GM21723 (cell line): ENCODE results near the gene RFXAP.
A peak's percentile ranks its signal among the peaks of the same experiment; 100 is the strongest.
"Not testable (repeated sequence)": the region's sequence is repeated elsewhere in the genome, so short reads cannot be mapped to it uniquely, and the experiment has no call there.

Experiments
- ATAC-seq: cut with Tn5 transposase; IDR thresholded peaks from one replicate; pipeline ENCODE4 v1.9.1; 2021; ENCODE audit warnings: mild to moderate bottlenecking, moderate library complexity; ENCODE audit not compliant: unreplicated experiment

Gene RFXAP

GRCh38 chr13:36818804-36819738 is at the start of gene RFXAP:
Gene RFXAP, plus strand, starts transcription at chr13:36819222. Its CDS starts 136 bp downstream, at chr13:36819358.
- ATAC-seq, result peak; percentile 80

- no peak for ATAC-seq
These were observed 49.5 kb upstream of the RFXAP start for GRCh38 chr13:36769545-36769944.

GRCh38 chr13:36770741-36771140 is 48.3 kb upstream of the RFXAP start:
- no peak for ATAC-seq

GRCh38 chr13:36772853-36773252 is 46.2 kb upstream of the RFXAP start:
- no peak for ATAC-seq

GRCh38 chr13:36774931-36775330 is 44.1 kb upstream of the RFXAP start:
- no peak for ATAC-seq

- ATAC-seq, result no peak
These were observed 42.8 kb upstream of the RFXAP start for GRCh38 chr13:36776175-36776574.

GRCh38 chr13:36778083-36778671 is 40.8 kb upstream of the RFXAP start:
- peak; percentile 76 for ATAC-seq

GRCh38 chr13:36783890-36784289 is 35.1 kb upstream of the RFXAP start:
- ATAC-seq, result no peak

GRCh38 chr13:36786175-36786574 is 32.8 kb upstream of the RFXAP start:
- not testable (repeated sequence) for ATAC-seq

- no peak for ATAC-seq
These were observed 31.8 kb upstream of the RFXAP start for GRCh38 chr13:36787181-36787580.

GRCh38 chr13:36788276-36788675 is 30.7 kb upstream of the RFXAP start:
- ATAC-seq, result no peak

GRCh38 chr13:36789061-36789460 is 30.0 kb upstream of the RFXAP start:
- ATAC-seq, result no peak

- ATAC-seq, result no peak
These were observed 29.3 kb upstream of the RFXAP start for GRCh38 chr13:36789730-36790129.

- no peak for ATAC-seq
These were observed 24.3 kb upstream of the RFXAP start for GRCh38 chr13:36794706-36795105.

- ATAC-seq, result no peak
These were observed 23.6 kb upstream of the RFXAP start for GRCh38 chr13:36795463-36795862.

GRCh38 chr13:36796052-36796451 is 23.0 kb upstream of the RFXAP start:
- ATAC-seq, result no peak

GRCh38 chr13:36801035-36801434 is 18.0 kb upstream of the RFXAP start:
- ATAC-seq, result no peak

- no peak for ATAC-seq
These were observed 14.4 kb upstream of the RFXAP start for GRCh38 chr13:36804588-36804987.

- ATAC-seq, result no peak
These were observed 12.9 kb upstream of the RFXAP start for GRCh38 chr13:36806102-36806501.

GRCh38 chr13:36807616-36808015 is 11.4 kb upstream of the RFXAP start:
- ATAC-seq, result no peak

- ATAC-seq, result no peak
These were observed 5.8 kb upstream of the RFXAP start for GRCh38 chr13:36813225-36813624.

- ATAC-seq, result no peak
These were observed 4.6 kb upstream of the RFXAP start for GRCh38 chr13:36814465-36814864.
